WI38 (cell line): ENCODE results near the gene PRAMEF33.
"Not testable (repeated sequence)": the region's sequence is repeated elsewhere in the genome, so short reads cannot be mapped to it uniquely, and the experiment has no call there.

Experiments used
- H3K4me3 ChIP-seq: 2 replicates; pipeline ENCODE4 v1.5.1; 2011; ENCODE audit warnings: low read depth, mild to moderate bottlenecking, control low read depth, low read length

Gene PRAMEF33, protein sequence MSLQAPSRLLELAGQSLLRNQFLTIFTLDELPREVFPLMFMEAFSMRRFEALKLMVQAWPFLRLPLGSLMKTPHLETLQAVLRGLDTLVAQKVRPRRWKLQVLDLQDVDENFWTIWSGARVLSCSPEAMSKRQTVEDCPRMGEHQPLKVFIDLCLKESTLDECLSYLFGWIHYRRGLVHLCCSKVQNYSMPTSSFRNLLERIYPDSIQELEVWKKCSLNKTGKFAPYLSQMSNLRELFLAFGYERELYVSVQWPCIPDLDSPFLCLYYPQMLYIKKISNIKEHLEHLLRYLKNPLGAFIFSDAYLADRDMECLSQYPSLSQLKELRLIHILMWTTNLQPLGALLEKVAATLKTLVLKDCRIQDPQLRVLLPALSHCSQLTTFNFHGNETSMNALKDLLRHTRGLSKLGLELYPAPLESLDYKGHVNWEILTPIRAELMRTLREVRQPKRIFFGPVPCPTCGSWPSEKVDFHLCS

DNA sequence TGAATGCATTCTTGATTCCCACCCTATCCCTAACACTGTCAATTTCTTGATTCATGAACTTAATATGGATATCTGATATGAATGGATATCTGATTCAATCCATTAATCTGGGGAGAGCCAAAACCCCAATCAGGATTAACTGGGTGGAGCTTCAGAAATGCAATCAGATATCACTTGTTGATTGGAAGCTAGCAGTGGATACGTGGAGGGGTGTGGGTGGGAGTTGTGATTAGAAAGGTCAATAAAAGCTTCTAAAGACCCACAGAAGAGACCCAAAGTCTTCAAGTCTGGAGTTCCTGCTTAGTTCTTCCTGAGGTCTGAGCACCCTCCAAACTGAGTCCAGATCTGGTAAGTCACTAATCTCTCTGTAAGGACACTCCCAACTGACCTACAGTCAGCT lies at the start of gene PRAMEF33:
Gene PRAMEF33, plus strand, starts transcription at position 301 of the 400 bp plus-strand sequence. CDS start 2,416 bp downstream, outside the sequence.
- not testable (repeated sequence) for H3K4me3 ChIP-seq

DNA sequence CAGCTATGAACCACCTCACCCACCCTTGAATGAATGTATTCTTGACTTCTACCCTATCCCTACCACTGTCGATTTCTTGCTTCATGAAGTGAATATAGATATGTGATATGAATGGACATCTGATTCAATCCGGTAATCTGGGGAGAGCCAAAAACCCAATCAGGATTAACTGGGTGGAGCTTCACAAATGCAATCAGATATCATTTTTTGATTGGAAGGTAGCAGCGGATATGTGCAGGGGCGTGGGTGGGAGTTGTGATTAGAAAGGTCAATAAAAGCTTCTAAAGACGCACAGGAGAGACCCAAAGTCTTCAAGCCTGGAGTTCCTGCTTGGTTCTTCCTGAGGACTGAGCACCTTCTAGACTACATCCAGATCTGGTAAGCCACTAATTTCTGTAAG lies 49.4 kb upstream of the PRAMEF33 start, which contains the start of gene PRAMEF5:
Gene PRAMEF5, plus strand, starts transcription at position 301 of the 400 bp plus-strand sequence. CDS start 5,071 bp downstream, outside the sequence.
- H3K4me3 ChIP-seq = not testable (repeated sequence)

DNA sequence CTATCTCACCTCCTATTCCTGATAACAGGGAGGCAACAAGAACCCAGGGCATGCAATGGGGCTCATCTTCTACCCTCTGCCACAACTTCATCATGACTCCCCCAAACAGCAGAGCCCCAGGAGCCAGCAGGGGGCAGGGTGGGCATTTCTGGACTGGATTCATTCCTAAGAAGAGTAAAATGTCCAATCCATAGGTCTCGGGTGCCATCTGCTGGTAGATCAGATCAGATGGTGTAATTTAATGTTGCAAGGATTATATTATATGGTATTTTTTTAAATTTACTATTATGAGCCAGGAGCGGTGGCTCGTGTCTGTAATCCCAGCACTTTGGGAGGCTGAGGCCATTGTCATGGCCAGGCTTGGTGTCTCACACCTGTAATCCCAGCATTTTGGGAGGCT lies 38.2 kb upstream of the PRAMEF33 start:
- not testable (repeated sequence) for H3K4me3 ChIP-seq

DNA sequence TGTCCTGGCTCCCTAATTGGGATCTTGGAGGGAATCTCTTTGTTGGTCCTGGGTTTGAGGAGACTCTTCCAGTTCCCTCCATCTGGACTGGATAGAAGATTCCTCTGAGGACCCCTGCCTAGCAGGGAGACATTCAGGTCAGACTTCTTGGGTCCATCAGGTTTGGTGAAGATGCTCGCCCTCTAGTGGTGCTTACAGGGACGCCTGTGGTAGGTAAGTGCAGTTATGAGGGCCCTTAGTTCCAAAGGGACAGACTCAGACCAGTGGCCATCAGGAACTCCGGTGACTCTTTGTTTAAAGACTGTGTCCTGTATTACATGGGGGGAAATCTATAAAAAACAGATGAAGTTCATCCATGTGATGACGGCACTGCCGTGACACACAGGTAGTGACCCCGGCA lies 26.3 kb upstream of the PRAMEF33 start:
- not testable (repeated sequence) for H3K4me3 ChIP-seq

DNA sequence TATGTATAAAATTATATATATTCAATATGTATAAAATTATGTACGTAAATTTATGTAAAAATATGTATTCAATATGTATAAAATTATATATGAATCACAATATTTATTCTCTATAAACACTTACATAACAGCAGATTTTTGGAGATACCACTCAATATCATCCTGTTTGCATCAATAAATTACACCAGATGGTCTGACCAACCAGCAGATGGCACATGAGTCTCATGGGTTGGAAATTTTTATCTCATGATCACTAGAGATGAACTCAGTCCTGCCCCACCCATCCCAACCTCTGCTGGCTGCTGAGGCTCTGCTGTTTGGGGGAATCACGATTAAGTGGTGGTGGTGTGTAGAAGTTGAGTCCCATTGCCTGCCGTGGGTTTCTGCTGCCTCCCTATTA lies 23.7 kb upstream of the PRAMEF33 start:
- H3K4me3 ChIP-seq = not testable (repeated sequence)

DNA sequence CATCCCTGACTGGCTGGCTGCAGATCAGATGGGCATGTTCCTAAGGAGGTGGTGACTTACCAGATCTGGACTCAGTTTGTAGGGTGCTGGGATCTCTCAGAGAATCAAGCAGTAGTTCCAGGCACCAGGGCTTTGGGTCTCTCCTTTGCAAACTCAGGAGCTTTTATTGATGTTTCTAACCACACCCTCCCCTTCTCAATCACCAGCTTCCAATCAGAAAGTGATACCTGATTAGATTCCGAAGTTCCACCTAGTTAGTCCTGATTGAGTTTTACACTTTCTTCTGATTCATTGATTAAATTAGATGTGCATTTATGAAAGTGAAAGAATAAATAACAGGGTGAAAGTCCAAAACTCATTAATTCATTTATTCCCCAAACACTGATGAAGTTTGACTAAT lies 18.3 kb upstream of the PRAMEF33 start, which contains the start of gene PRAMEF8:
Gene PRAMEF8, minus strand, starts transcription at position 101 of the 400 bp plus-strand sequence. CDS start 1,046 bp downstream, outside the sequence.
- H3K4me3 ChIP-seq = not testable (repeated sequence)

DNA sequence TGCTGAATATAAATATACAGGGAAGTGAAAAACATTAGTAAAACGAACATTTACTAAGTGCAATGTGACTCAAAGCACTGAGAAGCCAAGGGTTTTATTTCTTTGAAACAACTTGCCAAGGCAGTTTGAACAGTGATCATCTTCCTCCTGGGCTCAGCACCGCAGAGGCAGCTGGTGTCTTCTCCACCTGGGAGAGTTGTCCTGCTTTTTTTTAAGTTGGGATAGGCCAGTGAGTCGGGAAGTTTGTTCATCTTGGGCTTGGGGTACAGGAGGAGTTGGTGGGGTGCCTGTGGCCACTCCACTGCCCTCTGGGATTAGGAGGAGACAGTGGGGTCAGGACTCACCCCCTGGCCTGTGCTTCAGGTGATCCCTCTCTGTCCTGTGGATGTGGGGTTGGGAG lies 14.3 kb upstream of the PRAMEF33 start:
- H3K4me3 ChIP-seq = not testable (repeated sequence)

DNA sequence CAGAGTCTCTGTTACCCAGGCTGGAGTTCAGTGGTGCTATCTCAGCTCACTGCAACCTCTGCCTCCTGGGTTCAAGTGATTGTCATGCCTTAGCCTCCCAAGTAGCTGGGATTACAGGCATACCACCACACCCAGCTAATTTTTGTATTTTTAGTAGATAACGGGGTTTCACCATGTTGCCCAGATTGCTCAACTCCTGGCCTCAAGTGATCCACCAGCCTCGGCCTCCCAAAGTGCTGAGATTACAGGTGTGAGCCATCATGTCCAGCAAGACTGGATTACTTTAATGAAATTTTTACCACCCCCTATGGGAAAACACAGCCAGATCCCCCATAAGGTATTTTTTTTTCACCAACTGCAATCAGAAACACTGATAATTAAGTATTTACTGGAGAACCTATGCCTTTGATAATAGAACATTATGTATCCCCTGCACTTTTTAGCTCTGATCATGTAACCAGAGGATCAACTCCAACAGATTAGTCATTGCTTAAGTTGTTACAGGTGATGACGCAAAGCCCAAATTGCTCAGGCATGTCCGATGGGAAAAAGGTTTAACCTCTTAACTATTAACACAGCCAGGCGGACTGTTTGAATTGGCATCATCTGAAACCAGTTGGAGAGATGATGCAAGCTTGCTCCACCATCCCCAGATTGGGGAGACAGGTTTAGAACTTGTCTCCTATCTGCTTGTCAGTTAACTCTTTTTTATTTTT lies 6.0 kb upstream of the PRAMEF33 start:
- not testable (repeated sequence) for H3K4me3 ChIP-seq

DNA sequence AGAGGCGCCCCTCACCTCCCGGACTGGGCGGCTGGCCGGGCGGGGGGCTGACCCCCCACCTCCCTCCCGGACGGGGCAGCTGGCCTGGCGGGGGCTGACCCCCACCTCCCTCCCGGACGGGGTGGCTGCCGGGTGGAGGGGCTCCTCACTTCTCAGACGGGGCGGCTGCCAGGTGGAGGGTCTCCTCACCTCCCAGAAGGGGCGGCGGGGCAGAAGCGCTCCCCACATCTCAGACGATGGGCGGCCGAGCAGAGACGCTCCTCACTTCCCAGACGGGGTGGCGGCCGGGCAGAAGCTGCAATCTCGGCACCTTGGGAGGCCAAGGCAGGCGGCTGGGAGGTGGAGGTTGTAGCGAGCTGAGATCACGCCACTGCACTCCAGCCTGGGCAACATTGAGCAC lies 4.6 kb upstream of the PRAMEF33 start:
- not testable (repeated sequence) for H3K4me3 ChIP-seq

DNA sequence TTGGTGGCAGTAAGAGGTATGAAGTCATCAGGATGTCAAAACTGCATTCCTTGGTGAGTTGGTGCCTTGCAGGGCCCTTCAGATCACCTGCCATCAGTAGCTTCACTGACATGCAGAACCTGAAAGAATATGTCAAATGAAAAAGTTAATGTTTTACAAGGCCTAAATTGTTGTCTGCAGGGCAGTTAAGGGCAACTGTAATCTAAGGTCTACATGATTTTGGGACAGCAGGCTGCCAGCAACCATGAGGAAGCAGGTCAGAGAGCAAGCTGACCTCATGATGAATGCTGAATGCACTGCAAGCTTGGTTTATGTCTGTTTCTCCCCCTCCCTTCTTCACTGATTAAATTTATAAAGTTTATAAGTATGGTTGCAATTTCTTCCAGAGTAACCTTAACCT lies 1.1 kb upstream of the PRAMEF33 start:
- not testable (repeated sequence) for H3K4me3 ChIP-seq

DNA sequence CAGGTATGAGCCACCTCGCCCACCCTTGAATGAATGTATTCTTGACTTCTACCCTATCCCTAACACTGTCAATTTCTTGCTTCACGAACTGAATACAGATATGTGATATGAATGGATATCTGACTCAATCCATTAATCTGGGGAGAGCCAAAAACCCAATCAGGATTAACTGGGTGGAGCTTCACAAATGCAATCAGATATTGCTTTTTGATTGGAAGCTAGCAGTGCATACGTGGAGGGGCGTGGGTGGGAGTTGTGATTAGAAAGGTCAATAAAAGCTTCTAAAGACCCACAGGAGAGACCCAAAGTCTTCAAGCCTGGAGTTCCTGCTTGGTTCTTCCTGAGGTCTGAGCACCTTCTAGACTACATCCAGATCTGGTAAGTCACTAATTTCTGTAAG lies 11.9 kb downstream of the PRAMEF33 start, which contains the start of gene PRAMEF15:
Gene PRAMEF15, plus strand, starts transcription at position 301 of the 400 bp plus-strand sequence. CDS start 2,827 bp downstream, outside the sequence.
- H3K4me3 ChIP-seq = not testable (repeated sequence)

DNA sequence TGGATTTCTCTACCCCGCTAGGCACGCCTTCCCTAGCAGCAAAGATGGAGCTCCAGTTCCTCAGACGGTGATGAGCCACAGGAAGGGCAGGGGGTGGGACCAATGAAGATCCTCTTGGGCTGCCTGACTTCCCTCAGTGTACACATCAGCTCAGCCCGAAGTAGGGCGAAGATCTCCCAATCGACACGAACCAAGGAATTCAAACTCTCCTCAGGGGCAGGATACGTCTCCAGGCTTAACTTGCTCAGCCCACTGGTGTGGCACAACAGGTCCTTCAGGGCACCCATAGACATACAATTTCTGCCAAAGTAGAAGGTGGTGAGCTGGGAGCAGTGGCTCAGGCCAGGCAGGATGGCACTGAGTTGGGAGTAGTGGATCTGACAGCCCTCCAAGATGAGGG lies 39.2 kb downstream of the PRAMEF33 start:
- not testable (repeated sequence) for H3K4me3 ChIP-seq

DNA sequence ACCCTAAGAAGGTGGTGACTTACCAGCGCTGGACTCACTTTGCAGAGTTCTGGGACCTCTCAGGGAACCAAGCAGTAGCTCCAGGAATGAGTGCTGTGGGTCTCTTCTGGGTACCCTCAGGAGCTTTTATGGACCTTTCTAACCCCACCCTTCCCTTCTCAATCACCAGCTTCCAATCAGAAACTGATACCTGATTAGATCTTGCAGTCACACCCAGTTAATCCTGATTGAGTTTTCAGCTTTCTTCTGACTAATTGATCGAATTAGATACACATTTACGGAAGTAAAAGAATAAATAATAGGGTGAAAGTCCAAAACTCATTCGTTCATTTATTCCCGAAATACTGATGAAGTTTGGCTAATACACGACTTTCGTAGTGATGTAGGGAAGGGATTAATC lies 43.7 kb downstream of the PRAMEF33 start, which contains the start of gene PRAMEF14:
Gene PRAMEF14, minus strand, starts transcription at position 101 of the 400 bp plus-strand sequence. CDS start 1,820 bp downstream, outside the sequence.
- not testable (repeated sequence) for H3K4me3 ChIP-seq

DNA sequence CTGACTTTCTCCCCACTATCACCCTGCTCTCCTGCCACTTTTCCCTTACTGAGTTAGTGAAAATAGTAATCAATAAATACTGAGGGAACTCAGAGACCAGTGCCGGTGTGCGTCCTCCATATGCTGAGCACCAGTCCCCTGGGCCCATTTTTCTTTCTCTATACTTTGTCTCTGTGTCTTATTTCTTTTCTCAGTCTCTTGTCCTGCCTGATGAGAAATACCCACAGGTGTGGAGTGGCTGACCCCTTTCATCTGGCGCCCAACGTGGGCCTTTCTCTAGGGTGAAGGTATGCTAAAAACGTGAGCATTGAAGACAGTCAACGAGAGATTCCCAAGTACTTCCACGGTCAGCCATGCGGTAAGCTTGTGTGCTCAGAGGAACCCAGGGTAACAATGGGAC lies 50.1 kb downstream of the PRAMEF33 start:
- not testable (repeated sequence) for H3K4me3 ChIP-seq

DNA sequence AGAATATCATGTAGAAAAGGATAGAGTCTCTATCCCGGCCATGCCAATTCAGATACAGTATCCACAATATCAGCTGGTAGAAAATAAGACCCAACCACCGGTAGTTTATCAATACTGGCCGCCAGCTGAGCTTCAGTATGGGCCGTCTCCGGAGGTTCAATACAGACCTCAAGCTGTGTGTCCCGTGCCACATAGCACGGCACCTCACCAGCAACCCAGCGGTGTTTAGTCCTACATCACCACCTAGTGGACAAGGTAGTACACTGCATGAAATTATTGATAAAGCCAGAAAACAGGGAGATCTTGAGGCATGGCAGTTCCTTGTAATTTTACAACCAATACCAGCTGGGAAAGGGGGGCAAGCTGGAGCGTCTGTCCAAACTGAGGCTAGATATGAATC lies 51.1 kb downstream of the PRAMEF33 start:
- H3K4me3 ChIP-seq = not testable (repeated sequence)

DNA sequence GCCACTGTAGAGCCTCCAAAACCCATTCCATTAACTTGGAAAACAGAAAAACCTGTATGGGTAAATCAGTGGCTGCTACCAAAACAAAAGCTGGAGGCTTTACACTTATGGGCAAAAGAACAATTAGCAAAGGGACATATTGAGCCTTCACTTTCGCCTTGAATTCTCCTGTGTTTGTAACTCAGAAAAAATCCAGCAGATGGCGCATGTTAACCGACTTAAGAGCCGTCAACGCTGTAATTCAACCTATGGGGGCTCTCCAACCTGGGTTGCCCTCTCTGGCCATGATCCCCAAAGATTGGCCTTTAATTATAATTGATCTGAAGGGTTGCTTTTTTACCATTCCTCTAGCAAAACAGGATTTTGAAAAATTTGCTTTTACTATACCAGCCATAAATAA lies 53.4 kb downstream of the PRAMEF33 start:
- not testable (repeated sequence) for H3K4me3 ChIP-seq
